Liver (tissue), 3 donors: ENCODE results near the gene PHLDB3.

Source experiments
- CTCF ChIP-seq: fragments of 150-350 bp; IDR thresholded peaks from 2 replicates; pipeline ENCODE4 v1.5.1; 2017; ENCODE audit warnings: improper control_type of control experiment, low read depth, low read length; ENCODE audit not compliant: missing input control
- EGR1 ChIP-seq, 2 donors: IDR thresholded peaks; 2 replicates each; pipeline ENCODE4 v1.6.1; 2016 to 2018; ENCODE audit warnings: antibody characterized with exemption in 2 of 2, low read depth in 2 of 2
- FOXA1 ChIP-seq: IDR thresholded peaks from 2 replicates; pipeline ENCODE4 v1.6.1; 2016; ENCODE audit warnings: antibody characterized with exemption
- GABPA ChIP-seq, 2 donors: IDR thresholded peaks in 1 of 2; conservative IDR thresholded peaks in 1 of 2; 2 replicates each; pipeline ENCODE4 v1.6.1; 2016; ENCODE audit warnings: antibody characterized with exemption in 2 of 2, mild to moderate bottlenecking in 1 of 2, moderate library complexity in 1 of 2
- HNF4G ChIP-seq: IDR thresholded peaks from 2 replicates; pipeline ENCODE4 v1.6.1; 2016; ENCODE audit warnings: antibody characterized with exemption
- JUND ChIP-seq, 2 donors: IDR thresholded peaks; 2 replicates each; pipeline ENCODE4 v1.6.1; 2016; ENCODE audit warnings: antibody characterized with exemption in 2 of 2
- MAX ChIP-seq: IDR thresholded peaks from 2 replicates; pipeline ENCODE4 v1.6.1; 2016; ENCODE audit warnings: antibody characterized with exemption
- RAD21 ChIP-seq, 2 donors: IDR thresholded peaks; 2 replicates each; pipeline ENCODE4 v1.6.1; 2016; ENCODE audit warnings: antibody characterized with exemption in 2 of 2, mild to moderate bottlenecking in 2 of 2
- REST ChIP-seq: IDR thresholded peaks from 2 replicates; pipeline ENCODE4 v1.6.1; 2016; ENCODE audit warnings: antibody characterized with exemption, mild to moderate bottlenecking
- TF ChIP-seq, protein P1 (sequence below): IDR thresholded peaks from 2 replicates; pipeline ENCODE4 v1.6.1; 2016; ENCODE audit warnings: antibody characterized with exemption
- donor health status: healthy.
- donor health status: healthy.

DNA sequence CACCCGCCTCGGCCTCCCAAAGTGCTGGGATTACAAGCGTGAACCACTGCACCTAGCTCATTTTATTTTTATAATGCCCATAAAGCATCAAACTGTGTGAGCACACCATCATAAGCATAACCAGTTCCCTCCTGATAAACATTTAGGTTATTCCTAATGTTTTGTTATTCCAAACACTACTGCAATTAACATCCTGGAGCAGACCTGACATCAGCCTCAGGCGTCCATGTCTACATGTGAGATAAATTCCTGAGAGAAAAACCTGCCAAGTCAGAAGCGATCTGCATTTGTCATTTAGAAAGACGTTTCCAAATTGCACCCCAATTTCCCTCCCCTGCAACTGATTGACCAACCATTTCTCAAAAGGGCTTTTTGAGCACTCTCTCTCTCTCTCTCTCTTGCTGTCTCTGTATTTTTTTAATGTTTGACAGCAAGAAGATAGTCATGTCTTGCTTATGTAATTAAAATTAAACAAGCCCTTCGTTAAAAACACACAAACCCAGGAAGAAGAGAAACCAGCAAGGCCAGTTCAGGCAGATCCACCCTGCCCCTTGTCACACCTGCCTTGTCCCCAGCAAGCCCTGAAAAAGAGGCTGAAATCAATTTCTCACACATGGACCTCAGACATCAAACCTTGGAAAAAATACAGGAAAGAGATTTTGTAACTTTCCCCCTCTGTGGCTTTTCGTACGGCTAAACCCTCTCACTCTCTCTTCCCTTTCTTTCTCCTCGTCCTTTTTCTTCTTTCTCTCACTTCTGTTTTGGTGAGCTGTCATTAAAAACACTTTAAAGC lies 49.0 kb downstream of the PHLDB3 start:
- TF ChIP-seq, protein P1, sequence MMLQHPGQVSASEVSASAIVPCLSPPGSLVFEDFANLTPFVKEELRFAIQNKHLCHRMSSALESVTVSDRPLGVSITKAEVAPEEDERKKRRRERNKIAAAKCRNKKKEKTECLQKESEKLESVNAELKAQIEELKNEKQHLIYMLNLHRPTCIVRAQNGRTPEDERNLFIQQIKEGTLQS, result no peak
- TF ChIP-seq REST (no peak), CTCF (no peak), EGR1 (IDR thresholded peaks at IDR 0.05; ENCODE audit: low read depth in 2 of 2) (no peak), FOXA1 (no peak), HNF4G (no peak), JUND (IDR thresholded peaks at IDR 0.05) (no peak), GABPA (IDR thresholded peaks at IDR 0.05 in 1 of 2, conservative IDR thresholded peaks at IDR 0.05 in 1 of 2) (no peak), MAX (no peak), RAD21 (IDR thresholded peaks at IDR 0.05) (no peak)
